IMR-90 (cell line): ENCODE results near the gene RUNX2. TPM values are rescaled to one million over a fixed set of nuclear protein-coding genes. Genes with fewer than 3 reads are reported as not detected.
A peak's percentile ranks its signal among the peaks of the same experiment; 100 is the strongest.

ENCODE experiments used
- ATAC-seq: fragments of 200-7000 bp; cut with Tn5 transposase; 2 replicates; pipeline ENCODE4 v1.9.1; 2020; ENCODE audit warnings: low read depth, mild to moderate bottlenecking, moderate library complexity
- BruUV-seq: library from RNA; stranded (reverse); fragments of 400-500 nt; replicated peaks from 2 replicates; lab custom pipeline; 2021; lab: Mats Ljungman, UMichigan
- CTCF ChIA-PET: fragments of 300-600 bp; formaldehyde crosslinking; extraction: SDS; loops from one replicate; lab custom pipeline; 2021; ENCODE audit warnings: antibody characterized with exemption; lab: Yijun Ruan, JAX
- POLR2A ChIA-PET: fragments of 300-600 bp; sonication (Branson Sonifier 250); formaldehyde crosslinking; loops from one replicate; lab custom pipeline; 2022; ENCODE audit warnings: antibody characterized with exemption; ENCODE audit not compliant: unreplicated experiment; lab: Charles Lee
- DNase-seq: peaks from one replicate; pipeline ENCODE4 v3.0.0; 2013
- H2AFZ ChIP-seq: replicated peaks from 2 replicates; pipeline ENCODE3; 2013; ENCODE audit warnings: low read length, mild to moderate bottlenecking; ENCODE audit not compliant: poor library complexity
- H2AK5ac ChIP-seq: 2 replicates; pipeline ENCODE4 v1.6.1; 2013; ENCODE audit warnings: low read depth, low read length, inconsistent platforms
- H2AK9ac ChIP-seq: replicated peaks from 2 replicates; pipeline ENCODE3; 2013; ENCODE audit warnings: mild to moderate bottlenecking, low read depth, low read length, moderate library complexity; ENCODE audit not compliant: poor library complexity
- H2BK120ac ChIP-seq: 2 replicates; pipeline ENCODE4 v1.6.1; 2013; ENCODE audit warnings: low read depth, low read length, inconsistent platforms
- H2BK15ac ChIP-seq: 3 replicates; pipeline ENCODE4 v1.6.1; 2013; ENCODE audit warnings: low read depth, low read length, inconsistent platforms
- H2BK20ac ChIP-seq: 2 replicates; pipeline ENCODE4 v1.6.1; 2013; ENCODE audit warnings: low read depth, mild to moderate bottlenecking, inconsistent platforms, low read length, moderate library complexity
- H2BK5ac ChIP-seq: 2 replicates; pipeline ENCODE4 v1.6.1; 2013; ENCODE audit warnings: mild to moderate bottlenecking, low read depth, low read length, inconsistent platforms; ENCODE audit not compliant: poor library complexity, severe bottlenecking
- H3K14ac ChIP-seq: replicated peaks from 2 replicates; pipeline ENCODE4 v1.6.1; 2013; ENCODE audit warnings: low read depth, low read length, inconsistent platforms
- H3K18ac ChIP-seq: 2 replicates; pipeline ENCODE4 v1.6.1; 2013; ENCODE audit warnings: low read depth, low read length, control low read depth
- H3K23ac ChIP-seq: 2 replicates; pipeline ENCODE4 v1.6.1; 2013; ENCODE audit warnings: low read depth, low read length, inconsistent platforms
- H3K27ac ChIP-seq: 2 replicates; pipeline ENCODE4 v1.5.1; 2013; ENCODE audit warnings: mild to moderate bottlenecking, control low read depth, low read length; ENCODE audit not compliant: insufficient read depth
- H3K27me3 ChIP-seq: 2 replicates; pipeline ENCODE4 v1.6.1; 2013; ENCODE audit warnings: low read length; ENCODE audit not compliant: control insufficient read depth, insufficient read depth
- H3K36me3 ChIP-seq: 2 replicates; pipeline ENCODE4 v1.6.1; 2013; ENCODE audit warnings: low read length, mixed read lengths; ENCODE audit not compliant: control insufficient read depth, insufficient read depth
- H3K4ac ChIP-seq: 2 replicates; pipeline ENCODE4 v1.6.1; 2013; ENCODE audit warnings: low read depth, low read length, inconsistent platforms
- H3K4me1 ChIP-seq: 2 replicates; pipeline ENCODE4 v1.6.1; 2013; ENCODE audit warnings: low read length, mixed read lengths; ENCODE audit not compliant: control insufficient read depth, insufficient read depth
- H3K4me2 ChIP-seq: 2 replicates; pipeline ENCODE4 v1.6.1; 2013; ENCODE audit warnings: low read depth, mild to moderate bottlenecking, control low read depth, low read length, moderate library complexity
- H3K4me3 ChIP-seq: 2 replicates; pipeline ENCODE4 v1.5.1; 2013; ENCODE audit warnings: low read depth, mild to moderate bottlenecking, control low read depth, low read length, moderate library complexity; ENCODE audit not compliant: insufficient read depth
- H3K56ac ChIP-seq: 2 replicates; pipeline ENCODE4 v1.6.1; 2013; ENCODE audit warnings: low read length, inconsistent platforms; ENCODE audit not compliant: insufficient read depth; ENCODE audit errors: extremely low read depth
- H3K79me1 ChIP-seq, 2 experiments: 2 replicates each; pipeline ENCODE4 v1.6.1; 2013; ENCODE audit warnings: low read length in 2 of 2, inconsistent platforms in 1 of 2, low read depth in 1 of 2
- H3K9ac ChIP-seq: 2 replicates; pipeline ENCODE4 v1.6.1; 2013; ENCODE audit warnings: low read depth, low read length, control low read depth
- H3K9me1 ChIP-seq: 2 replicates; pipeline ENCODE4 v1.6.1; 2013; ENCODE audit warnings: low read length, inconsistent platforms; ENCODE audit not compliant: insufficient read depth
- H3K9me3 ChIP-seq: 2 replicates; pipeline ENCODE4 v1.6.1; 2013; ENCODE audit warnings: low read length; ENCODE audit not compliant: control insufficient read depth, insufficient read depth
- H4K20me1 ChIP-seq: 2 replicates; pipeline ENCODE4 v1.6.1; 2013; ENCODE audit warnings: low read length, inconsistent platforms; ENCODE audit not compliant: insufficient read depth
- H4K5ac ChIP-seq: 2 replicates; pipeline ENCODE4 v1.6.1; 2013; ENCODE audit warnings: mild to moderate bottlenecking, low read depth, low read length, control low read depth
- H4K8ac ChIP-seq, 2 experiments: 2 replicates each; pipeline ENCODE4 v1.6.1; 2013; ENCODE audit warnings: low read depth in 2 of 2, low read length in 2 of 2, control low read depth in 1 of 2, inconsistent platforms in 1 of 2
- H4K91ac ChIP-seq: 2 replicates; pipeline ENCODE4 v1.6.1; 2013; ENCODE audit warnings: low read depth, low read length, inconsistent platforms; ENCODE audit not compliant: insufficient read depth
- BHLHE40 ChIP-seq: fragments of 150-350 bp; IDR thresholded peaks from 2 replicates; pipeline ENCODE4 v1.6.1; 2016; ENCODE audit warnings: mild to moderate bottlenecking, low read depth, low read length
- CEBPB ChIP-seq: IDR thresholded peaks from 2 replicates; pipeline ENCODE4 v1.6.1; 2012; ENCODE audit warnings: low read depth, low read length, improper control_type of control experiment
- MAZ ChIP-seq: IDR thresholded peaks from 2 replicates; pipeline ENCODE4 v1.6.1; 2012; ENCODE audit warnings: low read depth, mild to moderate bottlenecking, low read length, improper control_type of control experiment, moderate library complexity, borderline replicate concordance
- RAD21 ChIP-seq: IDR thresholded peaks from 2 replicates; pipeline ENCODE4 v1.6.1; 2012; ENCODE audit warnings: low read length, improper control_type of control experiment
- RFX5 ChIP-seq: IDR thresholded peaks from 2 replicates; pipeline ENCODE4 v1.8.0; 2012; ENCODE audit warnings: low read depth, mild to moderate bottlenecking, low read length, moderate library complexity
- SMC3 ChIP-seq: fragments of 150-350 bp; IDR thresholded peaks from 2 replicates; pipeline ENCODE4 v1.6.1; 2016; ENCODE audit warnings: low read depth, mild to moderate bottlenecking, antibody characterized with exemption, low read length, moderate library complexity
- USF2 ChIP-seq: fragments of 150-350 bp; IDR thresholded peaks from 2 replicates; pipeline ENCODE4 v1.6.1; 2017; ENCODE audit warnings: mild to moderate bottlenecking, antibody characterized with exemption, low read length, low read depth
- WGBS, 2 experiments: methylation state at CpG; one replicate each; pipeline versions ENCODE4 v1.1.5 to v1.1.7; 2013; ENCODE audit warnings: missing lambda C conversion rate in 2 of 2; ENCODE audit not compliant: insufficient read length in 1 of 2; ENCODE audit errors: extremely low coverage in 2 of 2; 5-methylcytosine and 5-hydroxymethylcytosine counted together
- dilution Hi-C: fragments of 300-500 bp; cut with HindIII; formaldehyde crosslinking; loops from one replicate; pipeline ENCODE4 v1.14.3; 2018; ENCODE audit warnings: low sequenced_read_pairs; ENCODE audit not compliant: unreplicated experiment
- in situ Hi-C: fragments of 300-500 bp; cut with MboI; formaldehyde crosslinking; loops from 3 replicates; pipeline ENCODE4 v1.14.3; 2019; ENCODE audit warnings: low sequenced_read_pairs, inconsistent platforms, mixed read lengths
- intact Hi-C: fragments of 100-400 bp; cut with micrococcal nuclease; formaldehyde crosslinking; loops from 2 replicates; pipeline ENCODE4 v1.10.0; 2022
- polyA plus RNA-seq, 3 experiments: library from polyadenylated mRNA; depleted of rRNA; stranded (reverse); fragments of >200 nt; gene quantifications; 2 replicates each; pipeline ENCODE4 v1.2.3, GENCODE V29; 2012; ENCODE audit warnings: low replicate concordance in 1 of 3
- total RNA-seq: library from RNA; depleted of rRNA; stranded (reverse); fragments of >200 nt; gene quantifications from 2 replicates; pipeline ENCODE4 v1.2.3, GENCODE V29; 2012

The RUNX2 gene
- total and polyA plus RNA-seq, 2 of the 4 experiments (the other 2 are of a cell fraction), result 2.3 to 4.7 TPM

GRCh38 chr6:45605971-45606370, 277.8 kb downstream of the RUNX2 start:
- ChIA-PET CTCF (interaction anchor here (1.2 kb wide), 1 partner anchor 8 kb away, joined by 3 read pairs; no protein-coding TSS in a partner anchor), POLR2A (no interaction called here)
- H2BK15ac ChIP-seq, result no peak overlapping the region
- H3K9me3 ChIP-seq, result no peaks in the 10 kb centered on the region
- no peak overlapping the region for H3K4me3 ChIP-seq
- H2BK120ac ChIP-seq, result no peak overlapping the region
- no peaks in the 10 kb centered on the region for H3K27me3 ChIP-seq
- H2BK5ac ChIP-seq, result no peak overlapping the region
- DNase-seq (no peak), ATAC-seq (no peak)
- no CpG with 5 or more reads among the region's 1 CpG for WGBS, 2 experiments
- H3K4ac ChIP-seq, result no peak overlapping the region
- no peak overlapping the region for H3K9ac ChIP-seq
- in situ Hi-C loops (no loop called here), dilution Hi-C loops (no loop called here), intact Hi-C loops (no loop called here)
- H3K9me1 ChIP-seq, result peaks cover 4% of the 10 kb centered on the region; the same call in 1 of the 2 replicates
- H2BK20ac ChIP-seq, result no peak overlapping the region
- H4K20me1 ChIP-seq, result no peaks in the 10 kb centered on the region
- no peak for TF ChIP-seq MAZ
- no peak for TF ChIP-seq BHLHE40
- no peak for TF ChIP-seq USF2
- no peak for TF ChIP-seq RFX5
- TF ChIP-seq SMC3, result no peak
- TF ChIP-seq RAD21, result no peak
- TF ChIP-seq CEBPB, result peak; percentile 25; the same call in 1 of the 2 replicates
- BruUV-seq, result no TSS peak
- H3K4me2 ChIP-seq, result no peak overlapping the region
- H3K27ac ChIP-seq, result no peak overlapping the region
- H2AK9ac ChIP-seq, result no peak overlapping the region
- no peak overlapping the region for H2AFZ ChIP-seq
- no peak overlapping the region for H4K8ac ChIP-seq
- H3K14ac ChIP-seq, result no peak overlapping the region
- H3K56ac ChIP-seq, result no peak overlapping the region
- H4K5ac ChIP-seq, result no peak overlapping the region
- H3K36me3 ChIP-seq, result no peaks in the 10 kb centered on the region
- H2AK5ac ChIP-seq, result no peak overlapping the region
- H4K91ac ChIP-seq, result no peak overlapping the region
- no peak overlapping the region for H3K18ac ChIP-seq
- no peak overlapping the region for H3K23ac ChIP-seq
- H3K4me1 ChIP-seq, result peaks cover 5% of the 10 kb centered on the region
- H3K79me1 ChIP-seq, result no peaks in the 10 kb centered on the region
